Urinary bladder (tissue), 4 donors: ENCODE measurements around the gene PGM2L1. TPM values are rescaled to one million over a fixed set of nuclear protein-coding genes. Genes with fewer than 3 reads are reported as not detected.

ENCODE experiments used
- DNase-seq: peaks from one replicate; pipeline ENCODE4 v3.0.0-alpha.2; 2015; ENCODE audit errors: extremely low spot score
- H3K27ac ChIP-seq: one replicate; pipeline ENCODE4 v1.5.1; 2013; ENCODE audit warnings: low read depth, mild to moderate bottlenecking, moderate library complexity
- H3K36me3 ChIP-seq: one replicate; pipeline ENCODE4 v1.6.1; 2013; ENCODE audit warnings: mild to moderate bottlenecking, moderate library complexity; ENCODE audit not compliant: insufficient read depth
- H3K4me1 ChIP-seq: one replicate; pipeline ENCODE4 v1.6.1; 2013; ENCODE audit warnings: mild to moderate bottlenecking, moderate library complexity; ENCODE audit not compliant: insufficient read depth
- H3K4me3 ChIP-seq: one replicate; pipeline ENCODE4 v1.5.1; 2013; ENCODE audit warnings: low read depth, low read length
- WGBS: extraction: QIAGEN DNeasy Blood & Tissue Kit; methylation state at CpG from one replicate; pipeline ENCODE4 v1.1.7; 2013; 5-methylcytosine and 5-hydroxymethylcytosine counted together
- polyA plus RNA-seq: library from polyadenylated mRNA; stranded (reverse); fragments of 200-250 nt; gene quantifications from one replicate; pipeline ENCODE4 v1.2.3, GENCODE V29; 2013
- total RNA-seq: library from RNA; depleted of rRNA; stranded (reverse); fragments of >200 nt; gene quantifications from one replicate; pipeline ENCODE4 v1.2.3, GENCODE V29; 2014
- donor health status: healthy with polysubstance abuse.
- donor health status: healthy.

Gene PGM2L1
- total and polyA plus RNA-seq, 2 donors: 5.2 to 14.1 TPM

DNA sequence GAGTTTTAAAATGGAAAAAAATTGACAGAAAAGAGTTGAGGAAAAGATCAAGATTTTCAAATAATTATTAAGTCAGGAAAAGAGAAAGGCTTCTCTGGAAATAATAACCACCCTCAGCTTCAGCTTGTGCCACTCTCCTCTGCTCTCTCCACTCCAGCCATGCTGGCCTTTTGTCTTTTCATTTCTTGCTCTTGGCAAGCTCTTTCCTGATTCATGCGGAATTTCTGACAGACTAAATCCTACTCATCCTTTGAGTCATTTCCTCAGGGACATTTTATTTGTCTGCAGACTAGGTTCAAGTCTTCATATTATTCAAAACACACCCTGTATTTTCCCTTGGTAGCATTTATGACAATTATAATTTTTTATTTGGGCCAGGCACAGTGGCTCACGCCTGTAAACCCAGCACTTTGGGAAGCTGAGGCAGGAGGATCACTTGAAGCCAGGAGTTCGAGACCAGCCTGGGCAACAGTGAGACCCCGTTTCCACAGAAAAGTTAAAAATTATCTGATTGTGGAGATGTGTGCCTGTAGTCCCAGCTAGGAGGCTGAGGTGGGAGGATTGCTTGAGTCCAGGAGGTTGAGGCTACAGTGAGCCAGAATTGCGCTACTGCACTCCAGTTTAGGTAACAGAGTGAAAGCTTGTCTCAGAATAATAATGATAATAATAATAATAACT lies 79.0 kb downstream of the PGM2L1 start:
- Histone ChIP-seq H3K36me3 (no peaks in the 10 kb centered on the region), H3K4me3 (no peak overlapping the region), H3K4me1 (no peaks in the 10 kb centered on the region), H3K27ac (no peak overlapping the region)
- no peak for DNase-seq
- WGBS: 58% methylated on average over 5 of the region's 5 CpGs

GRCh38 chr11:74318241-74318932 lies 79.8 kb downstream of the PGM2L1 start:
- H3K4me3 ChIP-seq: no peak overlapping the region
- DNase-seq: no peak
- no peaks in the 10 kb centered on the region for H3K36me3 ChIP-seq
- H3K27ac ChIP-seq: no peak overlapping the region
- WGBS: 92% methylated on average over 1 of the region's 1 CpG
- no peaks in the 10 kb centered on the region for H3K4me1 ChIP-seq

DNA sequence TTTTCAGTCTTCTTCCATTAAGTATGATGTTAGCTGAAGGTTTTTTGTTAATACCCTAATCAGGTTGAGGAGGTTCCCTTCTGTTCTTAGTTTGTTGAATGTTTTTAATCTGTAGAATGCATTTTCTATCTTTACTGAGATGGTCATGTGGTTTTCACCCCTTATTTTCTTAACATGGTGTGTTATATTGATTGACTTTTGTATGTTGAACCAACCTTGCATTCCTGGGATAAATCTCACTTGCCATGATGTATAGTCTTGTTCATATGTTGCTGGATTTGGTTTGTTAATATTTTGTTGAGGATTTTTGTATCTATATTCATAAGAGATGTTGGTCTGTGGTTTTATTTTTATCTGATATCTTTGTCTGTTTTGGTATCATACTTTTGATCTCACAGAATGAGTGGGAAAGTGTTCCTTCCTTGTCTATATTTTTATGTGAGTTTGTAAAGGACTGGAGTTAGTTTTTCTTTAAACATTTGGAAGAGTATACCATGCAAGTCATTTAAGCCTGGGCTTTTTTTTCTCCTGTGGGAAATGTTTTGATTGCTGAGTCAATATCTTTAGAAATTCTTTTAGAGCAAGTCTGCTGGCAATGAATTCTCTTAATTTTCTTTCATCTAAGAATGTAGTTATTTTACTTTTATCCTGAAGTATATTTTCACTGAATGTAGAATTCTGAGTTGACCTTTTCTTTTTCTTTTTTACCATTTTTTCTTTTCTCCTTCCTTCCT lies 81.3 kb downstream of the PGM2L1 start:
- Histone ChIP-seq H3K4me3 (no peak overlapping the region), H3K27ac (no peak overlapping the region), H3K36me3 (no peaks in the 10 kb centered on the region), H3K4me1 (no peaks in the 10 kb centered on the region)
- no peak for DNase-seq

- no peak for DNase-seq
- H3K4me3 ChIP-seq: no peak overlapping the region
- no peaks in the 10 kb centered on the region for H3K36me3 ChIP-seq
- no peak overlapping the region for H3K27ac ChIP-seq
- H3K4me1 ChIP-seq: no peaks in the 10 kb centered on the region
- 94% methylated on average over 1 of the region's 1 CpG for WGBS
Observed at GRCh38 chr11:74312326-74312725, 85.9 kb downstream of the PGM2L1 start.

GRCh38 chr11:74311352-74311926 lies 86.8 kb downstream of the PGM2L1 start, which contains the start of gene P4HA3:
TSS of gene P4HA3 (minus strand) at chr11:74311640. CDS start at chr11:74311611, 29 bp downstream.
- Histone ChIP-seq H3K4me1 (no peaks in the 10 kb centered on the region), H3K36me3 (no peaks in the 10 kb centered on the region), H3K27ac (no peak within 1 kb of the TSS), H3K4me3 (peak within 1 kb of the TSS; percentile 51)
- WGBS: 4% methylated on average over 61 of the region's 62 CpGs
- DNase-seq: no peak

GRCh38 chr11:74310857-74311256 lies 87.4 kb downstream of the PGM2L1 start:
- Histone ChIP-seq H3K27ac (no peak overlapping the region), H3K36me3 (no peaks in the 10 kb centered on the region), H3K4me3 (peak overlapping the region; percentile 51), H3K4me1 (no peaks in the 10 kb centered on the region)
- DNase-seq: no peak
- WGBS: 74% methylated on average over 11 of the region's 11 CpGs

DNA sequence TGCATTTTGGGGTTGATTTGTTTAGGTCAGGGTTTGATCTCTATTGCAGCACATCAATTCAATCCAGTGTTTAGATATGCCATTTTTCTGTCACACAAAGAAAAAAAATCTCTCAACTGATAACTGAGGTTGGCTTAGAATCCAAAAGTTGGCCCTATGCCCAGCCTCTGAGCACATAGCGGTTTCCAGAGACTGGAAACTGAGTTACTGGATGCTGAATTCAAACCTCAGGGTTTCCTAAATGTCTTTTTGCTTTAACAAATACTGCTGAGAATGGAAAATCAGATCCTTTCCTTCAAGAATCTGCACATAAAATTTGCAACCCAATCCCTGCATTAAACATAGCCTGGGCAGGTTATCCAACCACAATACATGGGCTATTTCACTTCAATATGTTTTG lies 90.8 kb downstream of the PGM2L1 start:
- 15% methylated on average over 1 of the region's 1 CpG for WGBS

DNA sequence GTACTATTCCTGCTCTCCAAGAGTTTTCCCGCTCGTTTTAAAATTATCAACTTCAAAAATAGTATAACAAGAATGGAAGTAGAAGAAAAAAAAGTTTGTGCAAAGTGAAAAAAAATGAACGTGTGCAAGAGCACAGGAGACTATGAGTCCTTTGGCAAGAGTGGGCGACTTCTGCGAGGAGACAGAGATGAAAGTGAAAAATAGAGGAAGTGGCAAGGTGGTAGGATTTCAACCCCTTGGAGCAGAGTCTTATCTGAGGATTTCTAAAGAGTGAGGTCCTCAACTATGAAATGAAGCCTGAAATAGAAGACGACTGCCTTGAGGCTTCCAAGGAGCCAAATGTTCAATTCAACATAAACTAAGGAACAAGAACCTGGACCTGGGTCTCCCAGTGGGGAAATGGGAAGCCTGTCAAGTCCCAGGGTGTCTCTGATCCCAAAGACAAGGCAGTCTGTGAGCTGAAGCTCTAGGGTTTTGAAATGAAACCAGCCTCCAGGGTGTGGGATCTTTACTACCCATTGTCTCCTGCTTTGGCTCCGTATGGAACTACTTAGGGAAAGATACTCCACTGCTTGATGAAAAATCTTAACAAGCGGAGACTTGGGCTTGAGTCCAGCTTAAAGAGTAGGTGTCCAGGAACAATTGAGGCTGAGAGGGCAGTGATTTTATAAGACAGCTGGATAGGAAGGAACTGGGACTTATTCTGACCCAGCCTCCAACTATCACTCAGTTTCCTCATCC lies 91.6 kb downstream of the PGM2L1 start:
- DNase-seq: no peak
- no peaks in the 10 kb centered on the region for H3K36me3 ChIP-seq
- H3K27ac ChIP-seq: no peak overlapping the region
- H3K4me3 ChIP-seq: no peak overlapping the region
- 52% methylated on average over 8 of the region's 8 CpGs for WGBS
- H3K4me1 ChIP-seq: no peaks in the 10 kb centered on the region

More for the DNA sequence above, 90.8 kb downstream of the PGM2L1 start:
- no peak for DNase-seq
- Histone ChIP-seq H3K27ac (no peak overlapping the region), H3K4me1 (no peaks in the 10 kb centered on the region), H3K36me3 (no peaks in the 10 kb centered on the region), H3K4me3 (no peak overlapping the region)

DNA sequence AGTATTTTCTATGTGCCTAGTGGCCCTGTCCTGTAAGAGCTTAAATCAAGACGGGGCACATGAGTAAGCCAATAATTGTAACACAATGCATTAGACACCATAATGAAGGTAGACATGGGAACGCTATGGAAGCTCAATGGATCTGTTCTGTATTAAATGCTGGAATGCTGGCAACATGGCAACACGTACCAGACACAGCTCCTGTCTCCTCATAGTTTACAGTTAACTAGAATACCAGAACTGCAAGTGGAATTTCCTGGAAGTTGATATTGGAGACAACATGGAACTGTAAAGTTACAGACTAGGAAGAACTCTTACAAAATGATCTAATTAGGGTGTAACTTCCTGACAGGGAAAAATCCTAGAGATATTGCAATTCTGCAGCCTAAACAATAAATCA lies 99.2 kb downstream of the PGM2L1 start:
- WGBS: 74% methylated on average over 3 of the region's 3 CpGs
- H3K36me3 ChIP-seq: no peaks in the 10 kb centered on the region
- DNase-seq: no peak
- no peak overlapping the region for H3K4me3 ChIP-seq
- no peak overlapping the region for H3K27ac ChIP-seq
- no peaks in the 10 kb centered on the region for H3K4me1 ChIP-seq

DNA sequence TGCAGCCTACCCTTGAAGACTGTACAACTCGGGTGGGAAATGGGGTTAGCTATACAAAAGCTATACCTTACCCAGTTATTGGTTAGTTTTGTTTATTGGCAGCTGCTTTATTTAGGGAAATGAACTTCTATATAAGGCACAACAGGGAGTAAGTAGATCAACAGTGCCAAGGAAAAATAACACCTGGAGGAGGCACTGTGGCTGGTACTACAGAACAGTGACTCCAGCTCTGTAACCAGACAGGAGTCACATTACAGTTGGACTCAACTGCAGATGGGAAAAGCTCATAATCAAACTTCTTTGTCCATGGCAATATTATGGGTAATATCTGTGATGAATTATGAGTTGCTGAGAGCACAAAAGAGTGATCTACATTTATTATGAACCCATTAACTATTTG lies 100.7 kb downstream of the PGM2L1 start:
- 78% methylated on average over 1 of the region's 1 CpG for WGBS
- DNase-seq: no peak
- H3K27ac ChIP-seq: no peak overlapping the region
- no peaks in the 10 kb centered on the region for H3K4me1 ChIP-seq
- no peaks in the 10 kb centered on the region for H3K36me3 ChIP-seq
- no peak overlapping the region for H3K4me3 ChIP-seq

- no peak overlapping the region for H3K4me3 ChIP-seq
- 28% methylated on average over 4 of the region's 4 CpGs for WGBS
- no peaks in the 10 kb centered on the region for H3K4me1 ChIP-seq
- no peak overlapping the region for H3K27ac ChIP-seq
- no peaks in the 10 kb centered on the region for H3K36me3 ChIP-seq
- no peak for DNase-seq
Observed at GRCh38 chr11:74288911-74289310, 109.3 kb downstream of the PGM2L1 start.

DNA sequence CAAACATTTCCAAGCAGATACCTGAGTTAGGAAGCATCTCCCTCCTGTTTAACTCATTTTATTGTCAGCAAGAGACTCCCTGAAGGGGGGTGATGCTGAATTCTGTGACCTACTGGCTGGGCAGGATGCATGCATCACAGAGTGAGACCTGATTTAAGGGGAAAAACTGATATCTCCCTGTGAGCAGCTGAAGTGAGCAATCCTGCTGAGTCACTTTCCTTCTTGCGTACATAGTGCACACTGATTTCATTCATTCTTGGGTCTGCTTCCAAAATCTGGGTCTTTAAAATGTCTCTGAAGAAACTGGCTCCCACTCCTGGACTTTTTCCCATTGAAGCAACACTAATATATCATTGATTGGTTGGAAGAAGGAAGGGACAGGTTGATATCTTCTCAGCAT lies 110.1 kb downstream of the PGM2L1 start:
- no peak for DNase-seq
- Histone ChIP-seq H3K4me1 (no peaks in the 10 kb centered on the region), H3K36me3 (no peaks in the 10 kb centered on the region), H3K27ac (no peak overlapping the region), H3K4me3 (no peak overlapping the region)
- 15% methylated on average over 1 of the region's 1 CpG for WGBS

DNA sequence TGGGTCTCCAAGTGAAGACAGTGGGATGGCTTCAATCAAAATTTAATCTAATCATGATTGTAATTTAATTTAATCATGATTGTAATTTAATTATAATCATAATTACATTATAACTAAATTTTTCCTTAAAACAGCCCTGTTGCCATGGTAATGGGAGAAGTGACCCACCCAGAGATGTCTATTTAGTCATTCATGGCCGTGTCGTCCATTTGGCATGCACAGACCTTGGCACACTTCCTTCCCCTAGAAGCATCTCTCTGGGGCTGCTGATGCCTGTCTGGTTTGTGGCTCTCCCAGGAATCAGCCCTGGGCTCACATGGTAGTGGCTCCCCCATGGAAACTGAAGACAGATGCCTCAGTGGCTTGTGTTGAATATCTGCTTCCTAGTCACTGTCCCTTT lies 113.8 kb downstream of the PGM2L1 start:
- H3K36me3 ChIP-seq: no peaks in the 10 kb centered on the region
- no peaks in the 10 kb centered on the region for H3K4me1 ChIP-seq
- DNase-seq: no peak
- 78% methylated on average over 2 of the region's 2 CpGs for WGBS
- no peak overlapping the region for H3K4me3 ChIP-seq
- no peak overlapping the region for H3K27ac ChIP-seq
